ENCODE data around the gene CALN1.

DNA sequence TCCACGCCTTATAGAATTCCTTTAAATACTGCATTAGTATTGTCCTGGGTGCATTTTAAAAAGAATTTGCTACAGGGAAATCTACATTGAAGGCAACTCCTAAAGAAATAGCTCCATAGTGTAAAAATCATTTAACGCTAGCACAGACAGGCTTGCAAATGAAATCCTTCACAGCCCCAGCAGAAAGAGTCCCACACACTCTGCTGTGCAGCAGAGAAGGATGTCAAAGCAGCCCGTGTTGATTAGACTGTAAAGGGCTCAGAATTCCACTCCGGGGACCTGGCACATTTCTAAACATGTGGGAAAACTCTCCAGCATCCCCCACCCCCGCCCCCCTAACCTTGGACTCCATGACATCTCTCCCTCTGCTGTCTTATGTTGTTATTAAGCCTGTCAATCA, 176.8 kb downstream of the CALN1 start:
- TF ChIP-seq, protein P1, sequence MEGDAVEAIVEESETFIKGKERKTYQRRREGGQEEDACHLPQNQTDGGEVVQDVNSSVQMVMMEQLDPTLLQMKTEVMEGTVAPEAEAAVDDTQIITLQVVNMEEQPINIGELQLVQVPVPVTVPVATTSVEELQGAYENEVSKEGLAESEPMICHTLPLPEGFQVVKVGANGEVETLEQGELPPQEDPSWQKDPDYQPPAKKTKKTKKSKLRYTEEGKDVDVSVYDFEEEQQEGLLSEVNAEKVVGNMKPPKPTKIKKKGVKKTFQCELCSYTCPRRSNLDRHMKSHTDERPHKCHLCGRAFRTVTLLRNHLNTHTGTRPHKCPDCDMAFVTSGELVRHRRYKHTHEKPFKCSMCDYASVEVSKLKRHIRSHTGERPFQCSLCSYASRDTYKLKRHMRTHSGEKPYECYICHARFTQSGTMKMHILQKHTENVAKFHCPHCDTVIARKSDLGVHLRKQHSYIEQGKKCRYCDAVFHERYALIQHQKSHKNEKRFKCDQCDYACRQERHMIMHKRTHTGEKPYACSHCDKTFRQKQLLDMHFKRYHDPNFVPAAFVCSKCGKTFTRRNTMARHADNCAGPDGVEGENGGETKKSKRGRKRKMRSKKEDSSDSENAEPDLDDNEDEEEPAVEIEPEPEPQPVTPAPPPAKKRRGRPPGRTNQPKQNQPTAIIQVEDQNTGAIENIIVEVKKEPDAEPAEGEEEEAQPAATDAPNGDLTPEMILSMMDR (IDR thresholded peaks at IDR 0.05; ENCODE audit: low read depth, low read length) = no peak
- no peak for TF ChIP-seq EZH2phosphoT487 (IDR thresholded peaks at IDR 0.05; ENCODE audit: low read depth)
